Neuronal stem cell (in vitro differentiated cells): ENCODE data around the gene DNAH2.

Source experiments
- DNase-seq: peaks from one replicate; pipeline ENCODE4 v3.0.0-alpha.2; 2013; ENCODE audit warnings: low spot score
- H2AFZ ChIP-seq: one replicate; pipeline ENCODE4 v1.6.1; 2013; ENCODE audit warnings: mild to moderate bottlenecking, low read length, inconsistent platforms
- H2AK5ac ChIP-seq: 2 replicates; pipeline ENCODE4 v1.6.1; 2013; ENCODE audit warnings: low read depth, mild to moderate bottlenecking, inconsistent platforms, low read length, moderate library complexity, mixed read lengths
- H2BK120ac ChIP-seq: 2 replicates; pipeline ENCODE4 v1.6.1; 2013; ENCODE audit warnings: low read depth, mild to moderate bottlenecking, inconsistent platforms, low read length, moderate library complexity, mixed read lengths
- H2BK12ac ChIP-seq: one replicate; pipeline ENCODE4 v1.6.1; 2013; ENCODE audit warnings: low read length, inconsistent platforms
- H2BK15ac ChIP-seq: 2 replicates; pipeline ENCODE4 v1.6.1; 2013; ENCODE audit warnings: mild to moderate bottlenecking, low read length, inconsistent platforms, mixed read lengths
- H2BK5ac ChIP-seq: one replicate; pipeline ENCODE4 v1.6.1; 2013; ENCODE audit warnings: inconsistent platforms, mild to moderate bottlenecking, low read length, moderate library complexity
- H3K14ac ChIP-seq: one replicate; pipeline ENCODE4 v1.6.1; 2013; ENCODE audit warnings: low read length, inconsistent platforms
- H3K18ac ChIP-seq: 2 replicates; pipeline ENCODE4 v1.6.1; 2013; ENCODE audit warnings: low read length, inconsistent platforms
- H3K23ac ChIP-seq: 2 replicates; pipeline ENCODE4 v1.6.1; 2013; ENCODE audit warnings: low read depth, mild to moderate bottlenecking, mixed read lengths, low read length, inconsistent platforms; ENCODE audit not compliant: poor library complexity
- H3K27ac ChIP-seq: replicated peaks from 3 replicates; pipeline ENCODE4 v1.5.1; 2013; ENCODE audit warnings: low read length, inconsistent platforms
- H3K27me3 ChIP-seq, 3 experiments: 2 replicates each; pipeline ENCODE4 v1.6.1; 2013; ENCODE audit warnings: low read length in 3 of 3, mild to moderate bottlenecking in 2 of 3, inconsistent platforms in 1 of 3, low read depth in 1 of 3, mixed read lengths in 1 of 3, moderate library complexity in 1 of 3; ENCODE audit not compliant: control insufficient read depth in 3 of 3, insufficient read depth in 3 of 3
- H3K36me3 ChIP-seq, 2 donors: replicated peaks in 1 of 2; 2 replicates each; pipeline ENCODE4 v1.6.1; 2013; ENCODE audit warnings: low read length in 2 of 2; ENCODE audit not compliant: control insufficient read depth in 2 of 2, insufficient read depth in 2 of 2
- H3K4ac ChIP-seq: 2 replicates; pipeline ENCODE4 v1.6.1; 2013; ENCODE audit warnings: inconsistent platforms, mild to moderate bottlenecking, low read length, moderate library complexity
- H3K4me1 ChIP-seq, 2 donors: 1 replicate in 1 of 2; 2 replicates in 1 of 2; pipeline ENCODE4 v1.6.1; 2013; ENCODE audit warnings: low read length in 2 of 2, low read depth in 1 of 2; ENCODE audit not compliant: control insufficient read depth in 2 of 2, insufficient read depth in 1 of 2
- H3K4me2 ChIP-seq: one replicate; pipeline ENCODE4 v1.6.1; 2013; ENCODE audit warnings: mild to moderate bottlenecking, low read length, inconsistent platforms; ENCODE audit not compliant: insufficient read depth, poor library complexity, severe bottlenecking
- H3K4me3 ChIP-seq, 2 donors: 2 replicates each; pipeline ENCODE4 v1.5.1; 2013; ENCODE audit warnings: low read length in 2 of 2, mild to moderate bottlenecking in 2 of 2, inconsistent platforms in 1 of 2, moderate library complexity in 1 of 2
- H3K79me1 ChIP-seq: one replicate; pipeline ENCODE4 v1.6.1; 2013; ENCODE audit warnings: low read depth, mild to moderate bottlenecking, inconsistent platforms, low read length, moderate library complexity
- H3K9ac ChIP-seq: one replicate; pipeline ENCODE4 v1.6.1; 2013; ENCODE audit warnings: mild to moderate bottlenecking, low read depth, low read length, inconsistent platforms; ENCODE audit not compliant: poor library complexity
- H3K9me3 ChIP-seq, 2 donors: replicated peaks in 1 of 2; 2 replicates each; pipeline versions ENCODE3 to v1.6.1; 2013; ENCODE audit warnings: low read length in 2 of 2, mild to moderate bottlenecking in 2 of 2, inconsistent platforms in 1 of 2, low read depth in 1 of 2, mixed read lengths in 1 of 2, moderate library complexity in 1 of 2; ENCODE audit not compliant: control insufficient read depth in 2 of 2, insufficient read depth in 1 of 2
- H4K8ac ChIP-seq: one replicate; pipeline ENCODE4 v1.6.1; 2013; ENCODE audit warnings: low read depth, mild to moderate bottlenecking, inconsistent platforms, low read length, moderate library complexity
- H4K91ac ChIP-seq: one replicate; pipeline ENCODE4 v1.6.1; 2013; ENCODE audit warnings: low read length, low read depth, mild to moderate bottlenecking, inconsistent platforms; ENCODE audit not compliant: poor library complexity
- WGBS, 2 donors: extraction: QIAGEN DNeasy Blood & Tissue Kit; methylation state at CpG; one replicate each; pipeline ENCODE4 v1.1.7; 2013; ENCODE audit warnings: missing lambda C conversion rate in 2 of 2, mixed read lengths in 1 of 2; ENCODE audit not compliant: insufficient read length in 2 of 2, insufficient replicate concordance in 1 of 2; ENCODE audit errors: extremely low coverage in 2 of 2; 5-methylcytosine and 5-hydroxymethylcytosine counted together

DNAH2 gene

DNA sequence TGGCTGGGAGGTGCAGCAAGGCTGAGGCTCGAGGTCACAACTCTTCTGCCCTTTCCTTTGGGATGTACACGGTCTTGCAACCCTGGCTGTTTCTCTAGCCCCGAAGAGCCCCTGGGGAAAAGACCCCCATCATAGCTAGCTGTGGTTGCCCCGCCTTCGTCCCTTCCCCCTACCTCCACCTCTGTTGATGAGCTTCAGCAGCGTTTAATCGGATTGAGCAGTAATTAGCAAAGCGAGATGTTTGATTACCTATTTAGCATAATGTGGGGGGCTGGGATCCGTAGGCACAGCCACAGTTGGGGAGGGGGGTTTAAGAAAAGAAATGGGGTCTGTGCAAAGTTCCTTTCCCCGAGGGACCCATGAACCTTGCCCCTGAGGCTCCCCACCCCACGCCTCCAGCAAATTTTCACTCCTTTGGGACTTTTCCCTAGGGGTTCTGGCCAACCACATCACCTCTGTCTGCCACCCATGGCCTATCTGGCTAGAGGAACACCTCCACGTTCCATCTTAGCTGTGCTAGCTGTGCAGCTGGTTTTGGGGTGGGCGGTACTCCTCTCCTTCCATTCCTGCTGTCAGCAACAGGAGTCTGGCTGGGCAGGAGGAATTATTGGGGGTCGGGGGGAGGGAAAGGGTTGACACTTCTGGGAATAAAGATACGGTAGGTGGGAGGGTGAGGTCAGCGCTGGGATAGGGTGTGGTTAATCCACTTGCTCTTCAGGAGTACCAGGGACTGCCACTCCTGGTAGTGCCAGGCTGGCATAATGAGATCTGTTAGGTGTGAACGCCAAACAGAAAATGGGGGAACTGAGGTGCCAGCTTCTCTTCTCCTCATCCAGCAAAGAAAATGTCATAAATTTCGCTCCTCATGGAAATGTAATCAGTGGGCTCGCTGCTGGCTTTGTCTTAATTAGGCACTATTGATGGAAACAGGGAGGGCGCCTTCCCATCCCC lies 1.3 kb upstream of the DNAH2 start:
- Histone ChIP-seq H3K9ac (no peak overlapping the region), H3K4me1 (peaks cover 48 to 64% of the 10 kb centered on the region in 2 donors), H2AFZ (peak overlapping the region; percentile 100), H3K23ac (no peak overlapping the region), H2BK12ac (no peak overlapping the region), H3K36me3 (no peaks in the 10 kb centered on the region), H3K4me2 (peak overlapping the region; percentile 49), H3K9me3 (peaks cover 0 to 1% of the 10 kb centered on the region in 2 donors), H2AK5ac (peak overlapping the region; percentile 93), H3K27me3 (peaks cover 0 to 24% (median 2%) of the 10 kb centered on the region in 3 experiments), H4K91ac (no peak overlapping the region), H3K18ac (peak overlapping the region; percentile 42), H4K8ac (no peak overlapping the region), H3K27ac (no peak overlapping the region), H2BK5ac (no peak overlapping the region), H3K4me3 (peak overlapping the region; percentile 71 to 72), H2BK120ac (peak overlapping the region; percentile 53), H3K14ac (no peak overlapping the region), H3K4ac (no peak overlapping the region), H3K79me1 (no peaks in the 10 kb centered on the region), H2BK15ac (peak overlapping the region; percentile 57)
- DNase-seq = no peak
- no CpG with 5 or more reads among the region's 20 CpGs for WGBS, 2 donors

DNA sequence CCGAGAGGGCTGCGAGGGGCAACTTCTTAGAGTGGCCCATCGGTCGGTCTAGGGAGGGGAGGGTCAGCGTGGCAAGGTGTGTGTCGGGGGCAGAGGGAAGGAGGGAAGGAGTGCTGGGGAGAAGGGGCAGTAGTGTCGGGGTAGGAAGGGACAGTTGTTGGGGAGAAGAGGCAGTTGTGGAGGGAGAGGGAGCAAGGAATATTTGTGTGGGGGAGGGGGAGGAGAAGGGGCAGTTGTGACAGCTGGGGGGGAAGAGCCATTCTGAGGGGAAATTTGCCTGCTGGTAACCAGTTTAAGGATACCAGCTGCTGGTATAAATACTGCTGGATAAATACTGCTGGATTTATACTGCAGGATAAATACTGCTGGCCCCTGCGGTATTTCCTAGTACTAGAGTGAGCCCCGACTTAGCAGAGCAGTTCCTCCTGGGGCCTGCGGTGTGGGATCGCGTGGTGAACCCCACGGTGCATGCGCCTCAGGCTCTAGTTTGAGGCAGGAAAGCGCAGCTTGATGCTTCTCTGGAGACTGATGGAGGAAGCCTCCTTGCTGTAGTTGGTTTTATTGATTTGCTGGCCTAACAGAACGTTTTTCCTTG lies 309 bp downstream of the DNAH2 start:
- H4K8ac ChIP-seq = no peak overlapping the region
- peaks cover 0 to 1% of the 10 kb centered on the region in 2 donors for H3K9me3 ChIP-seq
- peak overlapping the region; percentile 72 to 92 for H3K4me3 ChIP-seq
- H3K4ac ChIP-seq = no peak overlapping the region
- peaks cover 31 to 49% of the 10 kb centered on the region in 2 donors for H3K4me1 ChIP-seq
- H3K18ac ChIP-seq = peak overlapping the region; percentile 69
- no peak overlapping the region for H4K91ac ChIP-seq
- peak overlapping the region; percentile 67 for H3K9ac ChIP-seq
- DNase-seq = no peak
- H3K36me3 ChIP-seq = no peaks in the 10 kb centered on the region
- no peak overlapping the region for H2AK5ac ChIP-seq
- H3K27me3 ChIP-seq = peaks cover 0 to 24% (median 2%) of the 10 kb centered on the region in 3 experiments
- no peak overlapping the region for H3K14ac ChIP-seq
- H3K4me2 ChIP-seq = peak overlapping the region; percentile 82
- no CpG with 5 or more reads among the region's 16 CpGs for WGBS, 2 donors
- no peak overlapping the region for H2BK120ac ChIP-seq
- H2BK12ac ChIP-seq = no peak overlapping the region
- H2BK15ac ChIP-seq = peak overlapping the region; percentile 18
- H3K23ac ChIP-seq = no peak overlapping the region
- H3K27ac ChIP-seq = no peak overlapping the region
- H2BK5ac ChIP-seq = no peak overlapping the region
- peak overlapping the region; percentile 100 for H2AFZ ChIP-seq
- no peaks in the 10 kb centered on the region for H3K79me1 ChIP-seq

DNA sequence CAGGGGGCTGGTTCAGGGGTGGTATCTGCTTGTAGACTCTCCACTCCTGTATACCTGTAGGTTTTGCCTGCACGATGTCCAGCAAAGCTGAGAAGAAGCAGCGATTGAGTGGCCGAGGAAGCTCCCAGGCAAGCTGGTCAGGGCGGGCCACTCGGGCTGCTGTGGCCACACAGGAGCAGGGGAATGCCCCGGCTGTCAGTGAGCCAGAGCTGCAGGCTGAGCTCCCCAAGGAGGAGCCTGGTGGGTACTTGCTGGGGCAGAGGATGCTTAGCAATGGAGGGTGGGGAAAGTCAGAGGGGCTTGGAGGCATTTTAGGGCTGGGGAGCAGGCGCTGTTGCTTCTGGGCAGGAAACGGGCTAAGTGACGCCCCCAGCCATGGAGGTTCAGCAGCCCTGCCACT lies 2.1 kb downstream of the DNAH2 start:
- no peak for DNase-seq
- Histone ChIP-seq H2BK12ac (no peak overlapping the region), H3K27me3 (peaks cover 0 to 24% (median 2%) of the 10 kb centered on the region in 3 experiments), H3K23ac (no peak overlapping the region), H2BK120ac (no peak overlapping the region), H2BK5ac (no peak overlapping the region), H3K9ac (no peak overlapping the region), H2AFZ (peak overlapping the region; percentile 44), H2AK5ac (peak overlapping the region; percentile 26), H4K91ac (no peak overlapping the region), H4K8ac (no peak overlapping the region), H3K9me3 (peaks cover 0 to 1% of the 10 kb centered on the region in 2 donors), H3K4me2 (no peak overlapping the region), H3K79me1 (no peaks in the 10 kb centered on the region), H3K36me3 (no peaks in the 10 kb centered on the region), H3K27ac (no peak overlapping the region), H3K4ac (no peak overlapping the region), H3K4me3 (no peak overlapping the region), H3K14ac (no peak overlapping the region), H3K18ac (peak overlapping the region; percentile 68), H3K4me1 (peaks cover 28 to 39% of the 10 kb centered on the region in 2 donors), H2BK15ac (no peak overlapping the region)
- no CpG with 5 or more reads among the region's 9 CpGs for WGBS, 2 donors

DNA sequence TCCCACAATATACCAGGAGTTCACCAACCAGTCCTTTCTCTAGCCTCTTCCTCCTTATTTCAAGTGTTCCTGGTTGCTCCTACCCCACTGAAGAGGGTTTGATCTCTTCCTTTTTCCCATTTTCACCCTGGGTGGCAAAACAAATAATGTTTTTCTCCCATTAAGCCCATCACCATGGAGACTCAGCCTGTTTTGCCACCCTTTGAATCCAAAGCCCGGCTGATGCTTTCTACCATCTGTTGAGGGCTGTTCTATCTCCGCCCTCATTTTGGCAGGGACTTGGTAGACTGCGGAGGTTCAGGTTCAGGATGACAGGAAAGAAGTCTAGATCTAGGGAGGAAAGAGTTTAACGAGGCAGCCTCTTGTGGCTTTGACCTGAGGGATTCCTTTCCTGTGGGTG lies 2.6 kb downstream of the DNAH2 start:
- Histone ChIP-seq H3K36me3 (no peaks in the 10 kb centered on the region), H2BK15ac (no peak overlapping the region), H3K79me1 (no peaks in the 10 kb centered on the region), H3K23ac (no peak overlapping the region), H3K4me1 (peaks cover 27 to 34% of the 10 kb centered on the region in 2 donors), H3K27ac (no peak overlapping the region), H3K27me3 (peaks cover 0 to 24% (median 2%) of the 10 kb centered on the region in 3 experiments), H3K4me3 (no peak overlapping the region), H4K8ac (no peak overlapping the region), H3K18ac (no peak overlapping the region), H3K9me3 (peaks cover 0 to 1% of the 10 kb centered on the region in 2 donors), H4K91ac (no peak overlapping the region), H3K9ac (no peak overlapping the region), H2AK5ac (no peak overlapping the region), H2AFZ (peak overlapping the region; percentile 44), H2BK12ac (no peak overlapping the region), H2BK120ac (no peak overlapping the region), H2BK5ac (no peak overlapping the region), H3K14ac (no peak overlapping the region), H3K4ac (no peak overlapping the region), H3K4me2 (no peak overlapping the region)
- no CpG with 5 or more reads among the region's 4 CpGs for WGBS, 2 donors
- no peak for DNase-seq
